GM18526 (cell line): Measurements from ENCODE around the gene HYCC2.

Experiments used
- POLR2A ChIP-seq: IDR thresholded peaks from 3 replicates; pipeline ENCODE4 v1.6.1; 2011; ENCODE audit not compliant: insufficient read length; ENCODE audit errors: extremely low read depth

The HYCC2 gene

DNA sequence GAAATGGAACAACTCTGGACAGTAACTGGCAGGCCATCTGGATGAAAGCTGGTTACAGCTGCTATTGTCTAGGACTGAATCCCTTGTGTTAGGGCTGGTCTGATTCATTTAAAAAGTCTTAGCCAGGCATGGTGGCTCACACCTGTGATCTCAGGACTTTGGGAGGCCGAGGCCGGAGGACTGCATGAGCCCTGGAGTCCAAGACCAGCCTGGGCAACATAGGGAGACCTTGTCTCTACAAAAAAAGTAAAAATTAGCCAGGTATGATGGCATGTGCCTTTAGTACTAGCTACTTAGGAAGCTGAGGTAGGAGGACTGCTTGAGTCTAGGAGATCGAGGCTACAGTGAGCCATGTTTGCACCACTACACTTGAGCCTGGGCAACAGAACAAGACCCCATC lies 29.0 kb upstream of the HYCC2 start:
- no peak for TF ChIP-seq POLR2A

DNA sequence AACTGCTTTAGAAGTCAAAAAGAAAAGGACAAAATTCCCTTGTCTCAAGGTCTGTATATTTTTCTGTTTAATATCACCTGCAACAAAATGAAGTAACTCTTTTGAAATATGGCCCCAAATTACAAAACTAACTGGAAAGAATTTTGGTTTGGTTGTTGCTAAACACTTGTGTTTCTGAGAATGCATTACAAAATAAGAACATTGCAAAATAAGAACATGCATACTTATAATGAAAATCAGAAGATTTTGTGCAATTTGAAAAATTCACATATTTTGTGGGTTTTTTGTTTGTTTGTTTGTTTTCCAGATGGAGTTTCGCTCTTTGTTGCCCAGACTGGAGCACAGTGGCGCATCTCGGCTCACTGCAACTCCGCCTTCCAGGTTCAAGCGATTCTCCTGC lies 22.1 kb upstream of the HYCC2 start:
- TF ChIP-seq POLR2A: no peak

DNA sequence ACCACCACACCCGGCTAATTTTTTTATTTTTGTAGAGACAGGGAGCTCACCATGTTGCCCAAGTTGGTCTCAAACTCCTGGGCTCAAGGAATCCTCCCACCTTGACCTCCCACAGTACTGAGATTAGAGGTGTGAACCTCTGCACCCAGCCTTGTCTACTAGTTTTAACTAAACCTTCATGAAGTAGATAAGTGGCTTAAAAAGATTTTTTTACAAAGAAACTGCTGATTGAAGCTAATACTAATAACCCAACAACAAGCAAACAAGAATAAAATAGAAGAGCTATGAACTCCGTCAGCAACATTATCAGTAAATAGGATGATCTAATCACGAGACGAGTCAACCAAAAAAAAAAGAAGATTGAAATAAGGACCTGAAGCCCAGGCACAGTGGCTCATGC lies 19.1 kb upstream of the HYCC2 start:
- no peak for TF ChIP-seq POLR2A

DNA sequence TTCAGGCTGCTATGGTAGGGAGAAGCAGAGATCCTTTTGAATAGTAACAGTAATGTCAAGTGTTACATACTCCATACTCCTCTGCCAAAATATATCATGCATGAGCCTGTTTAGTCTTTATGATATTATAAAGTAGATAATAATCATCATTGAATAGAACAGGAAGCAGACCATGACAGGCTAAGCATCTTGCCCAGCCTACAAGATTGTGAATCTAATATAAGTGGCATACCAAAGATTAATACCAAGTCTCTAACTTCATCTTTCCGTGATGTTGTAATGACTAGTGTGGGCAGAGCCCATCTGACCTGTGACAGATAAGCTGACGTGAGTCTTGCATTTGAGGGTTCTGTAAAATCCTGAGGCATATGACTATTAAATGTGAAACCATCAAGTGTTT lies 13.4 kb upstream of the HYCC2 start:
- no peak for TF ChIP-seq POLR2A

DNA sequence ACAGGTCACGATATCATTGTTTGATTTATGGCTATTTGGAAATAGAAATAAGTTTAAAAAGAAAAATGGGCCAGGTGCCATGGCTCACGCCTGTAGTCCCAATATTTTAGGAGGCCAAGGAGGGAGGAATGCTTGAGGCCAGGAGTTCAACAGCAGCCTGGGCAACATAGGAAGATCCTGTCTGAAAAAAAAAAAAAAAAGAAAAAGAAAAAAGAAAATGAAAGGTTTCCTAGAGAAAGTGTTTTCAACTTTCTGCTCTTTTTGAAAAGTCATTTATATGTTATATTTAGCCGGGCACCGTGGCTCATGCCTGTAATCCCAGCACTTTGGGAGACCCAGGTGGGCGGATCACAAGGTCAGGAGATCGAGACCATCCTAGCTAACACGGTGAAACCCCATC lies 3.5 kb upstream of the HYCC2 start:
- no peak for TF ChIP-seq POLR2A

DNA sequence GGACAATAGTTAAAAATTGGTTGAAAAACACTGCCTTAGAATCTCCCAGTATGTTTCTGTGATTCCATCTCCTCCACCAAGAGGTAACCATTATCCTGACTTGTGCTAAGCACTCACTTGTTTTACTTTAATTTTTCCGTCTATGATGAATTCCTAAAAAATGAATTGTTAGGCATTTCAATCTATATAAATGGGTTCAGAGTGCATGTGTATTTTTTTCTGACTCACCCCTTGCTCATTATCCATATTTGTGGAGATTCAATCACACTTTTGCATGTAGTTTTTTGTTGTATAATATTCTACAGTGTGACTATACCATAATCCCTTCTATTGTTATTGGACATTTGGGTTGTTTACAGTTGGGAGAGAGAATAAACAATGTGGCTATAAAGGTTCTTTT lies 1.6 kb upstream of the HYCC2 start:
- TF ChIP-seq POLR2A: no peak

DNA sequence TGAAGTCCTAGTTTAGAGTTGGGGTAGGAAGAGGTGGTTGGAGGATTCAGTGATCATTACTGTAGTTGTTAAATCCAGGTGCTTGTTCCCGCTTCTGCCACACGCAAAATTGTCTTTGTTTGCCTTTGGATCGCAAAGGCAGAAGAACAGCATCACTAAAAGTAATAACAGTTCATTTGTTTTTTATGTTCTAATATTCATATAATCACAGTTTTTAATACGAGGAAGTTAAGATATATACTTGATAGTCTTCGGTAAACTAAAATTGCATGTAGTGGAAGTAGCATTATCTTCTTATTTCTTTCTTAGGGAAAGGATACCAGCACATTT lies 695 bp upstream of the HYCC2 start:
- TF ChIP-seq POLR2A: no peak

DNA sequence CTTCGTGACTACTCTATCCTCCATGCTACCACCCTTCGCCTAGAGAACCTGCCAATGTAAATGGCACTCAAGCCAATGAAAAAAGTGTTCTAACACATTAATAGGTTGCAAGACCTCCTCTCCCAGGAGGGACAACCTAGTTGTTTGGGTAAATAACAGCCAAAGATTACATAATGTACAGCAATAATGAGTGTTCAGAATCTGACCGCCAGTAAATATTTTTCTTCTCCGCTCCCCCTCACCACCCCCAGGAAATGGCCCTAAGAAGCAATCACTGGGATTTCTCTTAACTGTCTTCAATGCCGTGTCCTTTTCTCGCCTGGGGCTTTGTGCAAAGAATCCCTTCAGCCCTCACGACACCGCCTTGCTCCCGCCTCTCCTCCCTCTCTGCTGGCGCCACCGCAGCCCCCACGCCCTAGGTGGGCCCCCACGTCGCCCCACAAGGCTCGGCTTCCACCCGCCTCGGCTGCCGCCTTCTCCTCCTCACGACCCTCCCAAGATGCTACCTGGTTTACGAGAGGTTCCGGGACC lies 458 bp downstream of the HYCC2 start:
- no peak for TF ChIP-seq POLR2A

DNA sequence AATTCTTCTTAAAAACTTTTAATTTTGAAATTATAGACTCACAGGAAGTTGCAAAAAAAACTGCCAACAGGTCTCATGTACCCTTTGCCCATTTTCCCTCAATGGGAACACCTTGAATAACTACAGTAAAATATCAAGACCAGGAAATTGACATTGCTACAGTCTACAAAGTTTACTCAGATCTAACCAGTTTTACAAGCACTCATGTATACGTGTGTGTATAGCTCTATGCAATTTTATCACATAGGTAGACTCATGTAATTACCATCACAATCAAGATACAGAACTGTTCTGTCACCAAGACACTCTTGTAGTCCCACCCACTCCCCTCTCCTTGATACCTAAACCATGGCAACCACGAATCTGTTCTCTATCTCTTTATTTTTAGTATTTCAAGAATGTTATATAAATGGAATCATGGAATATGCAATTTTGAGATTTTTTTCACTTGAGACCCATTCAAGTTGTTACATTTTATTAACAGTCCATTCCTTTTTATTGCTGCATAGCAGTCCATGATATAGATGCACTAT lies 6.6 kb downstream of the HYCC2 start:
- TF ChIP-seq POLR2A: no peak

DNA sequence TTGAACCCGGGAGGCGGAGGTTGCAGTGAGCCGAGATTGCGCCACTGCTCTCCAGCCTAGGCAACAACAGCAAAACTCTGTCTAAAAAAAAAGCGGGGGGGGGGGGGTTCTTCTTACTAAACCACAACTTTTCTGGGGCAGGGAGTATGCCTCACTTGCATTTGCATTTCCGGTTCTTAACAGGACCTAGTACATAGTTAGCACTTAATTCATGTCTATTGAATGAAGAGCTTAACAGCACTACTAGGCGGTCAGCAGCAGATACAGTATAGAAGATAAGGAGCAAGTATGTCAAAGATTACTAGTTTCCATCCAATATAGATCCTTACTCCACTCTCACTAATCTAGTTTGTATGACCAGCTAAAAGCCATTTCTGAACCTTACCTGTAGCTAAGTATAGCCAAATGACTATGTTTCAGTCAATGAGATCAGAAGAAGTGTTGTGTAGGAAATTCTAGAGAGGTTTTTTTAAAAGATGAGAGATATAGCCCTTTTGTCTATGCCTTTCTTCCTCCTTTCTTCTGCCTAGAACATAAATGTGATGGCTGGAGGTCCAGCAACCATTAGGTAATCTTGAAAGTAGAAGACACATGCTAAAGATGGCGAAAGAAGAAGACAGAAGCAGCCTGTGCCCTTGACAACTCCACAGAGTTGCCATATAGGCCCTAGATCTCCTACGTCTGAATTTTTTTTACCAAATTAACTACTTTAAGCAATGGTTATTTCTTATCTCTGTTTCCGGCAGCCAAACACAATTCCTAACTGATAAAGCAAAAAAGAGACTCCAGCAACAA lies 11.3 kb downstream of the HYCC2 start:
- no peak for TF ChIP-seq POLR2A

DNA sequence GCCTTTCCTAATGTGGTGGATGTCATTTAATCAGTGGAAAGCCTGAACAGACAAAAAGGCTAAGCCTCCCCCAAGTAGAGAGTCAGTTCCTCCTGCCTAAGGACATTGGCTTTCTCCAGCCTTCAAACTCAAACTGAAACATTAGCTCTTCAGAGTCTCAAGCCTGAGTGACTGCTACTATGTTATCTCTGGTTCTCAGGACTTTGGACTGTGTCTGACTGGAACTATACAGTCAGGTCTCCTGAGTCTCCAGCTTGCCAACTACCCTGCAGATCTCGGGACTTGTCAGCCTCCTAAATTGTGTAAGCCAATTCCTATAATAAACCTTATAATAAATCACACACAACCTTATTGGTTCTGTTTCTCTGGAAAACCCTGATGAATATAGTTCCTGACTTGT lies 12.6 kb downstream of the HYCC2 start:
- no peak for TF ChIP-seq POLR2A

DNA sequence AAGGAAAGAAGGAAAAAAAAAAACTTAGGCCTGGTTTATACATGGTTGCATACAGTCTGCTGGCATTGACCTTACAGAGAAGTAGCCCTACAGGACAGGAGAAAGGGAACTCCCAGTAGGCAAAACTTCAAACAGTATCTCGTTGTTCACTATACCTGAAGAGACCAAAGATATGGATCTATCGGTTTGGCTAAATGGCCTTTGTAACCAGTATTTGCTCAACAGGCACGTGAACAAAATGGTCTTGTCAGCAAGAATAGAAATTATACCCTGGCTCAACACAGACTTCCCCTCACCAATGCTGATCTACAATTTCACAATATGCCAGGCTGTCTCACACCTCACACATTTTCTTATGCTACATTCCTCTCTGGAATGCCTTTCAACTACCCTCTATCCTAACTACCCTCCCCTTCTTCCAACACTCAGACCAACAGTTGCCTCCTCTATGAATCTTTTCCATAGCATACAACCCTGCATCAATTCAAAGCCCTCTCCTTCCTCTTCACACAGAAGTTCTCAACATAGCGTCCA lies 13.7 kb downstream of the HYCC2 start:
- no peak for TF ChIP-seq POLR2A

DNA sequence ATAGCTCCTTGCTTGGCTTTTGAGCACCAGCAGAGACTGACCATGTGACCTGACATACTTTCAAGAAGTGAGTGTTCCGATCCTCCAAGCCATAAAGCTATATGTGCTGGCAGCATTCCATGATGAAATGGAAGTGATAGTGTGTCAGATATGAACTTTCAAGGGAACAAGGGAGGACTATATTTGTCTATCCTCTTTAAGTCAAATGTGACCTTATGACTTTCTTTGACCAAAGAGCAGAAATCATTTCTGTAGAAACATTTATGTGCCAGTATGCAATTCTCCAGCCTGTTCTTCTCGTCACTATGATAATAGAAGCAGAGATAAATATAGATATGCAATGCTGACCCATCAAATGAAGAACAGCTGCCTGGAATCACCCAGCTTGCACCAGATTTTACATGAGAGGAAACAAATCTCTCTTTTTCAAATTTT lies 14.4 kb downstream of the HYCC2 start:
- no peak for TF ChIP-seq POLR2A

DNA sequence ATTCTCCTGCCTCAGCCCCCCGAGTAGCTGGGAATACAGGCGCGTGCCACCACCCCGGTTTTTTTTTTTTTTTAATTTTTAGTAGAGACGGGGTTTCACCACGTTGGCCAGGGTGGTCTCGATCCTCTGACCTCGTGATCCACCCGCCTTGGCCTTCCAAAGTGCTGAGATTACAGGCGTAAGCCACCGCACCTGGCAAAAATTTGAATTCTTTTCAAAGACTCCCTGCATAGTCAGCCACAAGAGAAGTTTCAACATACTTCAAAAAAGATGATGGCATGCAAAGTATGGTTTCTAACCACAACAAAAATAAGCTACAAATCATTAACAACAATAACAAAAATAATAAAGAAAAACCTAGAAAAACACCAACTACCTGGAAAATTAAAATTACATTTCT lies 22.0 kb downstream of the HYCC2 start:
- no peak for TF ChIP-seq POLR2A

DNA sequence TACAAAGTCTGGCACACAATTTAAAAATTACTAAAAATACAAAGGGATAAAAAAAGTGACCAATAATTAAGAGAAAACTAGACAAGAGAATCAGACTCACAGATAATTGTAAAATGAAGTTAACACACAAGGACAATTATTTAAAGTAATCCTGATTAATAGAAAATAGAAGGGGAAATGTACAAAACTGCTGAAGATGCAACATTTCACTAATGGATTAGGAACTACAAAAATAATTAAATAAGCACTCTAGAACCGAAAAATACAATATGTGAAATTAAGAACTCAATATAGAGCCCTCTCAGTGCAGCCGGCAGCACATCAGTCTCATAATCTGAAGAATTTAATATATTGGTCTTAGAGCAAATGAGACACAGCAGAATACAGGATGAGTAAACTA lies 24.6 kb downstream of the HYCC2 start:
- no peak for TF ChIP-seq POLR2A

DNA sequence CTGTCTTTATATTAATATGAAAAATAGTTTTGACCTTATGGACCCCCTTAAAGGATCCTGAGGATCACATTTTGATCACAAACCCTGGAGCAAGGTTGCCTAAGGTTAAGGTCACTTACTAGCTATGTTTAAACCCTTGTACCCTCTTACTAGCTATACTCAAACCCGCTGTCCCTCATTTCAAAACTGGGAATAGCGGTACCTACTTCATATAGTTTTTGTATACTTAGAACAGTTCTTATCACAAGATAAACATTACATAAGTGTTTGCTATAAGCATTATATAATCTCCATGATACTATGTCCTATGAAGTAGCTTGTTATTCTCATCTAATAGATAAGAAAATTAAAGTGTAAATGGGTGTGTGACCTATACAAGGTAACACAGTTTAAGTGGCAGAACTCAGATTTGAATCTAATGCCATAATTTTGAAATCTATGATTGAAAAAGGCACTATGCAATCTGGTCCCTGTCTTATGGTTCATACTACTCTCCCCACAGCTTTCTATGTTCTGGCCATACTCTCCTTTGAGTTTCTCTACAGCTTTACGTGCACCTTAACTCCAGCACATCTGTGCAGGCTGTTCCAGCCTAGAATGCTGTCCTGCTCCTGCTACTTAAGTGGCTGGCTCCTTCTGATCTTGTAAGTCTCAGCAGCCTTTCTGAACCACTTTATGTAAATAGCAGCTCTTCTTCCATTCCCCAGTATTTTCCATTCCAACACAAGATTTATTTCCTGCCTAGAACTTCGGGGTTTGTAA lies 30.4 kb downstream of the HYCC2 start:
- no peak for TF ChIP-seq POLR2A
